ENCODE measurements around the gene CLEC16A. TPM values are rescaled to one million over a fixed set of nuclear protein-coding genes. Genes with fewer than 3 reads are reported as not detected.
A peak's percentile ranks its signal among the peaks of the same experiment; 100 is the strongest.

The CLEC16A gene
- polyA plus RNA-seq, 3 donors = 3.4 to 12.0 (median 5.8) TPM

- 100% methylated on average over 5 of the region's 6 CpGs for WGBS (ENCODE audit: insufficient coverage)
- Histone ChIP-seq H3K4me2 (replicated peaks; ENCODE audit: extremely low read depth, low read length, poor library complexity, severe bottlenecking) (no peak overlapping the region), H4K20me1 (ENCODE audit: insufficient read depth, low read length) (no peaks in the 10 kb centered on the region), H3K4me1 (ENCODE audit: control insufficient read depth in 1 of 2, insufficient read depth in 2 of 2, low read length in 2 of 2) (peaks cover 24 to 26% of the 10 kb centered on the region in 2 donors), H2AFZ (ENCODE audit: insufficient read depth, low read depth, low read length, poor library complexity, severe bottlenecking) (no peak overlapping the region), H3K27me3 (ENCODE audit: control insufficient read depth in 2 of 2, insufficient read depth in 2 of 2, low read length in 2 of 2) (no peaks in the 10 kb centered on the region), H3K9ac (ENCODE audit: insufficient read depth, low read length, poor library complexity, severe bottlenecking) (no peak overlapping the region), H3K4me3 (replicated peaks in 1 of 3; ENCODE audit: low read depth in 2 of 3, low read length in 3 of 3) (no peak overlapping the region), H3K79me2 (ENCODE audit: insufficient read depth, low read length) (no peaks in the 10 kb centered on the region), H3K9me3 (replicated peaks in 1 of 2; ENCODE audit: control insufficient read depth in 1 of 2, insufficient read depth in 1 of 2, low read length in 2 of 2) (no peaks in the 10 kb centered on the region), H3K27ac (ENCODE audit: low read depth in 1 of 2, low read length in 2 of 2) (no peak overlapping the region), H3K36me3 (replicated peaks in 1 of 2; ENCODE audit: control insufficient read depth in 1 of 2, insufficient read depth in 2 of 2, low read length in 2 of 2) (peaks cover 14 to 83% of the 10 kb centered on the region in 2 donors)
- Mint-ChIP-seq H3K4me3 (peak overlapping the region in 1 of 2 donors; percentile 50), H3K36me3 (peaks cover 75 to 81% of the 10 kb centered on the region in 2 donors), H3K27me3 (ENCODE audit: low read depth in 3 of 3) (peaks cover 5 to 17% (median 12%) of the 10 kb centered on the region in 3 donors), H3K4me1 (peaks cover 39% of the 10 kb centered on the region), H3K27ac (peak overlapping the region in 1 of 7 donors; percentile 74), H3K9me3 (no peaks in the 10 kb centered on the region)
- intact Hi-C loops (cut with micrococcal nuclease) = no loop called here
- DNase-seq = no peak
- TF ChIP-seq CTCF (IDR thresholded peaks at IDR 0.05) = no peak
These were observed 109.6 kb downstream of the CLEC16A start for GRCh38 chr16:11053916-11054460.

- Histone ChIP-seq H3K9ac (ENCODE audit: insufficient read depth, low read length, poor library complexity, severe bottlenecking) (no peak overlapping the region), H3K36me3 (replicated peaks in 1 of 2; ENCODE audit: control insufficient read depth in 1 of 2, insufficient read depth in 2 of 2, low read length in 2 of 2) (peaks cover 25 to 91% of the 10 kb centered on the region in 2 donors), H3K4me1 (ENCODE audit: control insufficient read depth in 1 of 2, insufficient read depth in 2 of 2, low read length in 2 of 2) (peaks cover 15 to 17% of the 10 kb centered on the region in 2 donors), H2AFZ (ENCODE audit: insufficient read depth, low read depth, low read length, poor library complexity, severe bottlenecking) (no peak overlapping the region), H3K27me3 (ENCODE audit: control insufficient read depth in 2 of 2, insufficient read depth in 2 of 2, low read length in 2 of 2) (no peaks in the 10 kb centered on the region), H3K27ac (ENCODE audit: low read depth in 1 of 2, low read length in 2 of 2) (no peak overlapping the region), H3K79me2 (ENCODE audit: insufficient read depth, low read length) (no peaks in the 10 kb centered on the region), H3K4me2 (replicated peaks; ENCODE audit: extremely low read depth, low read length, poor library complexity, severe bottlenecking) (no peak overlapping the region), H3K9me3 (replicated peaks in 1 of 2; ENCODE audit: control insufficient read depth in 1 of 2, insufficient read depth in 1 of 2, low read length in 2 of 2) (no peaks in the 10 kb centered on the region), H4K20me1 (ENCODE audit: insufficient read depth, low read length) (no peaks in the 10 kb centered on the region), H3K4me3 (replicated peaks in 1 of 3; ENCODE audit: low read depth in 2 of 3, low read length in 3 of 3) (no peak overlapping the region)
- Mint-ChIP-seq H3K36me3 (peaks cover 79 to 85% of the 10 kb centered on the region in 2 donors), H3K4me3 (no peak overlapping the region), H3K9me3 (no peaks in the 10 kb centered on the region), H3K27me3 (ENCODE audit: low read depth in 3 of 3) (peaks cover 5 to 12% (median 12%) of the 10 kb centered on the region in 3 donors), H3K27ac (no peak overlapping the region), H3K4me1 (peaks cover 29% of the 10 kb centered on the region)
- intact Hi-C loops (cut with micrococcal nuclease) = no loop called here
- DNase-seq = no peak
- WGBS (ENCODE audit: insufficient coverage) = 75% methylated on average over 5 of the region's 11 CpGs
- TF ChIP-seq CTCF (IDR thresholded peaks at IDR 0.05) = no peak
These were observed 112.0 kb downstream of the CLEC16A start for GRCh38 chr16:11056090-11056992.

Measured in CD14-positive monocyte (primary cell).